DOHH2 (cell line): ENCODE results near the gene WSCD2.

Experiments used
- H3F3A ChIP-seq: fragments of 200-600 bp; sonication (generic), shearing (Covaris generic); 2 replicates; pipeline ENCODE4 v1.6.0; 2016; ENCODE audit warnings: antibody characterized with exemption, mild to moderate bottlenecking; ENCODE audit not compliant: control insufficient read depth, insufficient read depth
- H3K27ac ChIP-seq: fragments of 200-600 bp; sonication (generic); 2 replicates; pipeline ENCODE4 v1.5.1; 2014; ENCODE audit warnings: low read depth, mild to moderate bottlenecking, low read length, moderate library complexity
- H3K27me3 ChIP-seq: fragments of 200-600 bp; sonication (generic); 2 replicates; pipeline ENCODE4 v1.6.1; 2014; ENCODE audit warnings: mild to moderate bottlenecking, low read length, mixed read lengths; ENCODE audit not compliant: control insufficient read depth
- H3K36me3 ChIP-seq: fragments of 200-600 bp; sonication (generic); 2 replicates; pipeline ENCODE4 v1.6.1; 2014; ENCODE audit warnings: mild to moderate bottlenecking, low read length, moderate library complexity, mixed read lengths; ENCODE audit not compliant: control insufficient read depth
- H3K4me1 ChIP-seq: fragments of 200-600 bp; sonication (generic); 2 replicates; pipeline ENCODE4 v1.6.1; 2014; ENCODE audit warnings: mild to moderate bottlenecking, low read length, mixed read lengths; ENCODE audit not compliant: control insufficient read depth
- H3K4me2 ChIP-seq: fragments of 200-600 bp; sonication (generic); 2 replicates; pipeline ENCODE4 v1.6.0; 2014; ENCODE audit warnings: mild to moderate bottlenecking, low read length, moderate library complexity
- H3K4me3 ChIP-seq: fragments of 200-600 bp; sonication (generic); 2 replicates; pipeline ENCODE4 v1.5.1; 2014; ENCODE audit warnings: mild to moderate bottlenecking, low read length, mixed read lengths
- H3K79me2 ChIP-seq: fragments of 200-600 bp; sonication (generic); 2 replicates; pipeline ENCODE4 v1.6.1; 2014; ENCODE audit warnings: mild to moderate bottlenecking, low read length, mixed read lengths; ENCODE audit not compliant: control insufficient read depth
- H3K9me2 ChIP-seq: fragments of 200-600 bp; sonication (generic); replicated peaks from 2 replicates; pipeline ENCODE4 v1.6.1; 2014; ENCODE audit warnings: mild to moderate bottlenecking, low read length, mixed read lengths; ENCODE audit not compliant: control insufficient read depth
- H3K9me3 ChIP-seq: fragments of 200-600 bp; sonication (generic); 2 replicates; pipeline ENCODE4 v1.6.1; 2014; ENCODE audit warnings: antibody characterized with exemption, low read length, mixed read lengths; ENCODE audit not compliant: control insufficient read depth, insufficient read depth
- H4K20me1 ChIP-seq: fragments of 200-600 bp; sonication (generic); 2 replicates; pipeline ENCODE4 v1.6.0; 2014; ENCODE audit warnings: low read depth, mild to moderate bottlenecking, antibody characterized with exemption, low read length, moderate library complexity; ENCODE audit not compliant: control insufficient read depth, insufficient read depth
- EZH2phosphoT487 ChIP-seq: fragments of 200-600 bp; sonication (generic); IDR thresholded peaks from 2 replicates; pipeline ENCODE4 v1.6.1; 2017; ENCODE audit warnings: borderline replicate concordance, mild to moderate bottlenecking, antibody characterized with exemption, low read length, moderate library complexity, mixed read lengths
- TF ChIP-seq, protein P1 (sequence below): fragments of 200-600 bp; sonication (generic); IDR thresholded peaks from one replicate; pipeline ENCODE4 v1.5.1; 2014; ENCODE audit warnings: antibody characterized with exemption, mild to moderate bottlenecking, low read depth, low read length; ENCODE audit not compliant: poor library complexity, severe bottlenecking

Gene WSCD2

DNA sequence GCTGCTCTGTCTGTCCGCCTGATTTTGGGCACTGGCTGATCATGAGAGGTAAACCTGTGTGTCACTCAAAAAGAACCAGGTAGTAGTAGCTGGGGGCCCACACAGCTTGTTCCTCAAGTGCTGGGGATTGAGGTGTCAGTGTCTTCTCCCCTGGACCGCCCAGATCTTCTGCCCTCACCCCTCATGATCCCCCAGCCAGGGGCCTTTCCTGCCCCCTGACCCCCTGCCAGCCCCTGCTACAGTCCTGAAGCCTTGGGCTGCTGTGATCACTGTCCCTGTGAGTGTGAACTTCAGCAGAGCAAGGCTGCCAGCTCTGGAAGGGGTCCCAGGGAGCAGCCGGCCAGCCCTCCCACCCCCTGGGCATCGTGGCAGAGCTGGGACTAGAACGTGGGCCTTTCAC, 11.4 kb downstream of the WSCD2 start:
- no peaks in the 10 kb centered on the region for H3K79me2 ChIP-seq
- no peaks in the 10 kb centered on the region for H3K27me3 ChIP-seq
- H3K4me3 ChIP-seq: no peak overlapping the region
- H3K9me3 ChIP-seq: no peaks in the 10 kb centered on the region
- H3F3A ChIP-seq: no peaks in the 10 kb centered on the region
- no peaks in the 10 kb centered on the region for H4K20me1 ChIP-seq
- no peak overlapping the region for H3K27ac ChIP-seq
- no peaks in the 10 kb centered on the region for H3K4me1 ChIP-seq
- no peaks in the 10 kb centered on the region for H3K9me2 ChIP-seq
- no peak overlapping the region for H3K4me2 ChIP-seq
- no peaks in the 10 kb centered on the region for H3K36me3 ChIP-seq
- TF ChIP-seq EZH2phosphoT487: no peak
- TF ChIP-seq, protein P1, sequence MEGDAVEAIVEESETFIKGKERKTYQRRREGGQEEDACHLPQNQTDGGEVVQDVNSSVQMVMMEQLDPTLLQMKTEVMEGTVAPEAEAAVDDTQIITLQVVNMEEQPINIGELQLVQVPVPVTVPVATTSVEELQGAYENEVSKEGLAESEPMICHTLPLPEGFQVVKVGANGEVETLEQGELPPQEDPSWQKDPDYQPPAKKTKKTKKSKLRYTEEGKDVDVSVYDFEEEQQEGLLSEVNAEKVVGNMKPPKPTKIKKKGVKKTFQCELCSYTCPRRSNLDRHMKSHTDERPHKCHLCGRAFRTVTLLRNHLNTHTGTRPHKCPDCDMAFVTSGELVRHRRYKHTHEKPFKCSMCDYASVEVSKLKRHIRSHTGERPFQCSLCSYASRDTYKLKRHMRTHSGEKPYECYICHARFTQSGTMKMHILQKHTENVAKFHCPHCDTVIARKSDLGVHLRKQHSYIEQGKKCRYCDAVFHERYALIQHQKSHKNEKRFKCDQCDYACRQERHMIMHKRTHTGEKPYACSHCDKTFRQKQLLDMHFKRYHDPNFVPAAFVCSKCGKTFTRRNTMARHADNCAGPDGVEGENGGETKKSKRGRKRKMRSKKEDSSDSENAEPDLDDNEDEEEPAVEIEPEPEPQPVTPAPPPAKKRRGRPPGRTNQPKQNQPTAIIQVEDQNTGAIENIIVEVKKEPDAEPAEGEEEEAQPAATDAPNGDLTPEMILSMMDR: no peak

DNA sequence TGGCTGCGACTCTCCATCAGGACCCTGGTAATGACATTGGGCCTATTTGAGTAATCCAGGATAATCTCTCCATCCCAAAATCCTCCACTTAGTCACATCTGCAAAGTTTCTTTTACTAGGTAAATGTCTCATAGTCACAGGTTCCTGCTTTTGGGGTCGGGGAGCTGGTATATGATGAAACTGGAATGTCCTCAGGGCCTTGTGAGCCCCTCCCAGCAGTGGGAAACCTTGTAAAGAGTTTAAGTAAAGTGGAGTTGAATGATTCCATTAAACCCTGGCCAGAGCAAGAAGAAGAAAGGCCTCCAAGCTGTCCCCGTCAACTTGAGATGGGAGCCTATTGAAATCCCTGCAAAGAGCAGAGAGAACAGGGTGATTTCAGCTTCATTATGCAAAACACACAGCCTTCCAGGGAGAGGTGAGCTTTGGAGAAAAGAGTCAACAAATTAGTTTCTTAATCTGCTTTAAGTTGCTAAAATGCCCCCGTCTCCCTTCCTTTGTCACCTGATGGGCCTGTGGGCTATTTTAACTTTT, 12.6 kb downstream of the WSCD2 start:
- Histone ChIP-seq H3K36me3 (no peaks in the 10 kb centered on the region), H3F3A (no peaks in the 10 kb centered on the region), H3K9me3 (no peaks in the 10 kb centered on the region), H3K4me2 (no peak overlapping the region), H3K4me3 (no peak overlapping the region), H4K20me1 (no peaks in the 10 kb centered on the region), H3K9me2 (no peaks in the 10 kb centered on the region), H3K27me3 (no peaks in the 10 kb centered on the region), H3K4me1 (no peaks in the 10 kb centered on the region), H3K27ac (no peak overlapping the region), H3K79me2 (no peaks in the 10 kb centered on the region)
- TF ChIP-seq, protein P1: no peak
- TF ChIP-seq EZH2phosphoT487: no peak

DNA sequence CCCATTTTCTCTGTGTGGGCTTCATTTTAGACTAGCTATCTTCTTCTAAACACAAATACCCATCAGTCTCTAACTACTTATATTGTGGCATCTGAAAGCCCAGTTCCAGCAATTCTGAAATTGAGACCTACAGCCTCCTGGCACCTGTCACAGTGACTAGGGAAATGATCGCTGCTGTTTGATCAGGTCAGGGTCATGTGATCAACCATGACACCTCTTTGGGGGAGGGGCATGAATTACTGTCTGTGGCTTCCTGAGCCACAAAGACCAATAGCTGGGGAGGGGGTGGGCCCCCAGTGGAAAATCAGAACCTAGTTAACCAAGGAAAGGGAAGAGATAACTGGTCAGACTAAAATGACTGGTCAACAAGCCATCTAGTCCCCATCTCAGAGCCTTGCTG, 14.1 kb downstream of the WSCD2 start:
- H3K4me3 ChIP-seq: no peak overlapping the region
- no peaks in the 10 kb centered on the region for H3K9me2 ChIP-seq
- H3K27ac ChIP-seq: no peak overlapping the region
- H3K79me2 ChIP-seq: no peaks in the 10 kb centered on the region
- H3K36me3 ChIP-seq: no peaks in the 10 kb centered on the region
- no peaks in the 10 kb centered on the region for H3K9me3 ChIP-seq
- H4K20me1 ChIP-seq: no peaks in the 10 kb centered on the region
- TF ChIP-seq, protein P1: no peak
- TF ChIP-seq EZH2phosphoT487: no peak
- no peak overlapping the region for H3K4me2 ChIP-seq
- no peaks in the 10 kb centered on the region for H3K4me1 ChIP-seq
- H3K27me3 ChIP-seq: peaks cover 2% of the 10 kb centered on the region; the same call in 1 of the 2 replicates
- no peaks in the 10 kb centered on the region for H3F3A ChIP-seq
